Activated T-helper 9 cell treated with anti-CD3 and anti-CD28 coated beads, Interleukin-2, amount 50 U/mL, for 16 hours (primary cell): ENCODE measurements around the gene ZMYND11.

Experiments
- DNase-seq: peaks from one replicate; pipeline ENCODE4 v3.0.0-alpha.2; 2020; ENCODE audit warnings: low read depth

ZMYND11 gene

DNA sequence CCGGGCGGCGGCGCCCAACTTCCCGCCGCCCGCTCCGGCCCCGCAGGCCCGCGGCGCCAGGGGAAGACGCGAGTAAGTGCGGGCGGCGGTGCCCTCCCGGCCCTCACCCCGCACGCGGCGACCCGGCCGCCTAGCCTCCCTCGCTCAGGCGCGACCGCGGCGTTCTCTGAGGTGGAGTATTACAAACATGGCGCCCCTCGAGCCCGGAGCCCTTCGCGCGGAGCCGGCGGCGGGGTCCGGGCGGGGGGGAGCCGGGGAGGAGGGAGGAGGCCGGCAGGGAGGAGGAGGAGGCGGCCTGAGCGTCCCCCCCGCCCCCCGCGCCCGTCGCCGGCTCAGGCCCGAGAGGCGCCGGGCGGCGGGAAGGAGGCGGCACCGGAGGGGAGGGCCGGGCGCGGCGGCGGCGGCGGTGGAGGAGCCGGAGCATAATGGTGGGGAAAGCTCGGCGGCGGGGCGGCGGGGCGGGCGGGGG, at the start of gene ZMYND11:
ZMYND11 (plus strand) TSS at position 324 of the 469 bp plus-strand sequence. CDS start 44,558 bp downstream, outside the sequence.
- peak; percentile 57 for DNase-seq

DNA sequence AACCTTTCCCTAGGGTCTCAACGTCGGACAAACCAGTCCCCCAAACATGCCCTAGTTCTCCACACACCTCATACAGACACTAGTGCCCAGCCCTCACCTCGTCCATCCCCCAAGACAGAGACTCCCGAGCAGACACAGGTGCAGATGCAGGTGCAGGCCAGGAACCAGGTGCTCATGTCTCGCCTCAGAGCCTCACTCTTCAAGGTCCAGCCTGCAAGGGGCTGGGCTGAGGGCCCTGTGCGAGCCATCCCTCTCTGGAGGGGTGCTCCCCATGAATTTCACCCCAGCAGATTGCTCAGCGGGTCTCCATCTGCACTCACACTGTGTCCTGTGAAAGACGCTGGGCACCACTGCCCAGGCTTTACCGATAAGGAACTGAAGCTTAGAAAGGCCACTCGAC, 49.2 kb upstream of the ZMYND11 start:
- DNase-seq: no peak

DNA sequence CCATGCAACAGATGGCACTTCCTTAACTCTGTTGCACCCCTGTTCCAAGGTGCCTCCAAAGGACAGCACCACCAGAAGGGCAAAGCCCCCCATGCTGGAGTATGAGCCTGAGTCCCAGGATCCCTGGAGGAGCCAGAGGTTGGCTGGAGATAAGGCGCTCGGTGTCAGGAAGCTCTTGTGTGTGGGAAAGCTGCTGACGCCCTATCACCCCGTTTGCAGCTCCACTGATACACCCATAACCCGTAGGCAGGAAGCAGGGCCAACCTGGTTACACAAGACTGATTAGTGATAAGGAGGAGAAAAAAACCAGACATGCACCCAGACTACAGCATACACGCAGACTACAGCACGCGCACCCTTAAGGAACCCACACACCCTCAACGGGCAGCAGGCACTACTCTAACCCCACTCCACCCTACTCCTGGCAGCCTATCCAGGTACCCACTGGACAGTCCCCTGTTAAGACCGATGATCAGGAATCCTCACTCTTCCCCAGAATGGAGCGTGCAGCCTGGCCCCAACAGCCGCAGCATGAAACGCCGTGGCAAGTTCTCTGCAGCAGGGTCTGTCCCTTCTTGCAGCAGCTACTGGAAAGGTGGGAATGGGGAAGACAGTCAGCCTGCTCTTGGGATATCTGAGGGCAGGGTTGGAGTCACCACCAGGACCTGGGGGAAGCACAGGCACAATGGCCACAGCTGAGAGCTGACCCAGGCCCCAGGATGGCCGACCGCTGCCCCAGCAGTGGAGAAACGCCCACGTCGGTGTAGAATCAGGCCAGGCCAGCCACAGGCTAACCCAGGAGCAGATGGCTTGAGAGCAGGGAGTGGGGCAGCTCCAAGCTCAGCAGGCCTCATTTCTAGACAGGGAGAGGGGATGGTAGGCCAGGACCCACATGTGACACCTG, 47.8 kb upstream of the ZMYND11 start:
- DNase-seq: no peak

DNA sequence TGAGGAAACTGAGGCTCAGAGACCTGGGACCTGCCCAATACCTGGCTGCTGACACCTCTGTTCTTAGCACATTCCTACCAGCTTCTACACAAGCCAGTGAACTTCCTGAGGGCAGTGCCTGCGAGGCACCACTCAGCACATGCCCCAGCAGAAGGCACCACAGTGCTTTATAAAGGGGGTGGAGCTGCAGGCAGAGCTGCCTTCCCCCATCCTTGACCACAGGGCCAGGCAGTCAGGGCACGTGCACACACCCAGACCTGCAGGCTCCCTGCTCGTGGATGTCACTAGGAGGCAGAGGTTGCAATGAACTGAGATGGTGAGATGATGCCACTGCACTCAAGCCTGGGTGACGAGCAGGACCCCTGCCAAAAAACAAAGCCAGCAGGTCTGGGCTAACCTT, 47.0 kb upstream of the ZMYND11 start:
- DNase-seq: no peak

DNA sequence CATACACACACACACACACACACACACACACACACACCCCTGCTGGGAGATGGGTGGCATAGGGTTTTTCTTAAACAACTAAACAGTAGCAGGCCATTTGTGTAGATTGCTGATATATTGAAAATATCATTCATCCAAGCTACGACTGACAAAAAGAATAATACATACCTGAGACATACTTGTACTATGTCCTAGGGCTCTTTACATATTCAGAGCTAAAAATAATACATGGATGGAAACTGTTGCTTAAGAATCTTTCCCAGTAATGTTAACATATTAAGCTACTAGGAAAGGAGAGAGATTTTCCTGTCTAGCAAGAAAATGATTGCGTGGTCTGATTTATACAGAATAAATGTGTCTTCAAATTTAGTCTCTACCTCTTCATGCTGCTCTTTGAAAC, 46.0 kb upstream of the ZMYND11 start:
- DNase-seq: no peak

DNA sequence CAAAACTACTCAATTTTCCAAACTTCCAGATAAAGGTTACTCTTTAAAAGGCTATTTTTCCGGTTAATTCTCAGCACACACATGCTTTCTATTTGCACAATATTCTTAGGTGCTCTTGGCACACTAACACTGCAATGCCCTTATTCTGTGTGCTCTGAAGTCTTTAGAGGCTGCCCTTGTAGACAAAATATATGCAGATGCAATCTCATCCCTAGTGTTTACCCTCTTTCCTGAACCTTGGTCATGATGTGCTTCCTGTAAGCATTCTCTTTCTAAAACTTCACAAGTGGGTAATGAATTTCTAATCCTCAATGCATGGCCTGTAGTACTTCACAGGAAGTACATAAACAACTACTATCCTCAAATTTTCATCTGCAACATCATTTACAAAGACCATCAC, 45.1 kb upstream of the ZMYND11 start:
- DNase-seq: no peak

DNA sequence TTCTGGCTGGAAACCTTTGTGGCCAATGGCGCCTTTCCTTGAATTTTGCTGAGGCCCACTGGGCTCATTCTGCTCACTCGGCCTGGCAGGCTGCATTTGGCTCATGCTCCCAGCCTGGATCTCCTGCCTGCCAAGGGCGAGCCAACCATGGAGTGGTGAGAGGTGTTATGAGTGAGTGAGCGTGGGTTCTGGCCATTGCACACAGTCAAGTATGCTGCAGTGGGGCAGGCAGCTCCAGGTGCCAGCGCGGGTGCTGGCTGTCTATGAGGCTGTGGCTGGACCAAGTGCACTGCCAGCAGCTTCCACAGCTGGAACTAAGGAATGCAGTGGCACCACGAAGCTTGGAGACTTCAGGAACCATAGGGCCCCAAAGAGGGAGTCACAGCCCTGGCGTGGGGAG, 43.9 kb upstream of the ZMYND11 start:
- no peak for DNase-seq

DNA sequence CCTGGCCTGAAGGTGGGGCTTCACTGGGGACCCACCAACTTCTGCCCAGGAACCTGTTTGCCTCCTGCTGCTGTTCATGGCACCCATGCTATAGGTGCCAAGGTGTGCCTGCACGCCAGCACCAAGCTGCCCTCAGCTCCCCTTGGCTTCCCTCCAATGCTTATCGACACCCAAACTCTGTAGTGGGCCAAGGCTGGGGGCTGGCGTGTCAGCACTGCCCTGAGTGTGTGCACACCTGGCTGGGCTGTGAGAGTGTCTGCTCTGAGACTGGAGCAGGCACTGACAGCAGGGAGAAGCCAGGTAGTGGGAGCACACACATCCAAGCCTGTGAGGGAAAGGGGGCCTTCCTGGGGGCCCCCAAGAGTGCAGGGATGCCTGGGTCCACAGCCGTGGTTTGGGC, 43.1 kb upstream of the ZMYND11 start:
- DNase-seq: no peak

DNA sequence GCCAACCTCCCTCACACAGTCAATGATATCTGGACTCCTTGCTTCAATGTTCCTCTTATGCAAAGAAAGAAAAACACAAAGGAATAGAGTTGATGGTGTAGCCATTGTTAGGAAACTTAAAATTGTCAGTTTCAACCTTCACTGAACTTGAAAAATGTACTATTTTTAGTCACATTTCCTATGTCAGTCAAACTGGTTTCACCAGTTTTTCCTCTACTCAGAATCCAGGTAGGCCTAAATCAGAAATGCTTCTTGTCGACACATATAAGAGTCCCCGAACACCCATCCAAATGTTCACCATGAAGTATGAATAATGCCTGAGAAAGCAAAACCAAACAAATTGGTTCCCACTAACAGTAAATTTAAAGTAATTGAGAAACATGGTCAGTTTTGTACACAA, 42.4 kb upstream of the ZMYND11 start:
- DNase-seq: no peak

DNA sequence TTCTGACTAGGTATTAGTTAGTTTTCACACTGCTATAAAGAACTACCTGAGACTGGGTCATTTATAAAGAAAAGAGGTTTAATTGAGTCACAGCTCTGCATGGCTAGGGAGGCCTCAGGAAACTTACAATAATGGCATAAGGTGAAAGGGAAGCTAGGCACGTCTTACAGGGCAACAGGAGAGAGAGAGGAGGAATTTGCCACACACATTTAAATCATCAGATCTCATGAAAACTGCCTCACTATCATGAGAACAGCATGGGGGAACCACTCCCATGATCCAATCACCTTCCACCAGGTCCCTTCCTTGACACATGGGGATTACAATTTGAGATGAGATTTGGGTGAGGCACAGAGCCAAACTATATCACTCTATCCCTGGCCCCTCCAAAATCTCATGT, 40.6 kb upstream of the ZMYND11 start:
- DNase-seq: no peak

DNA sequence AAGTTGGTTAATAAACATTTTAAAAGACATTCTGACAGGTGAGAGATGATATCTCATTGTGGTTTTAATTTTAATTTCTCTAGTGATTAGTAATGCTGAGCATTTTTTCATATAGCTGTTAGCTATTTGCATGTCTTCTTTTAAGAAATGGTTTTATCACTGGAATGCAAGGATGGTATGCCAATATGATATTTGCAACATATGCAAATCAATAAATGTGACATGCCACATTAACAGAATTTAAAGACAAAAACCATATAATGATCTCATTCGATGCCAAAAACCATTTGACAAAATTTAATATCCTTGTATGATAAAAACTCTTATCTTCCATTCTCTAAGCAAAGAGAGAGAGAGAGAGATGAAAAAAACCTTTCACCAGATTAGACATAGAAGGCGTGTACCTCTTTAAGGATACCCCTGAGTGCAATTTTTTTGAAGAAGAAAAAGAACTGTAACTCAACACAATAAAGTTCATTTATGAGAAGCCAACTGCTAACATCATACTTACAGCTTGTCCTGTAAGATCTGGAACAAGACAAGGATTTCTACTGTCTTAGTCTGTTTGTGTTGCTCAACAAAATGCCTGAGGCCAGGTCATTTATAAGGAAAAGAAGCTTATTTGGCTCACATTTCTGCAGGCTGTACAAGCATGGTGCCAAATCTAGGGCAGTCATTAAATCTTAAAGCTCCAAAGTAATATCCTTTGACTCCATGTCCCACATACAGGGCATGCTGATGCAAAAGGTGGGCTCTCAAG, 39.7 kb upstream of the ZMYND11 start:
- DNase-seq: no peak

DNA sequence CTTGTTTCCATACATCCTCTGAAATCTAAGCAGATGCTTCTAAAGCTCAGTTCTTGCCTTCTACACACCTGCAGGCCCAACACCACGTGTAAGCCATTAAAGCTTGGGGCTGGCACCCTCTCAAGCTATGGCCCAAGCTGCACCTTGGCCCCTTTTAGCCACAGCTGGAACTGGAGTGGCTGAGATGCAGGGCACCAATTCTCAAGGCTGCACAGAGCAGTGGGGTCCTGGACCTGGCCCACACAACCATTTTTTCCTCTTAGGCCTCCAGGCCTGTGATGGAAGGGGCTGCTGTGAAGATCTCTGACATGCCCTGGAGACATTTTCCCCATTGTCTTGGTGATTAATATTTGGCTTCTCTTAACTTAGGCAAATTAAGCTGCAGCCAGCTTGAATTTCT, 38.8 kb upstream of the ZMYND11 start:
- DNase-seq: no peak

DNA sequence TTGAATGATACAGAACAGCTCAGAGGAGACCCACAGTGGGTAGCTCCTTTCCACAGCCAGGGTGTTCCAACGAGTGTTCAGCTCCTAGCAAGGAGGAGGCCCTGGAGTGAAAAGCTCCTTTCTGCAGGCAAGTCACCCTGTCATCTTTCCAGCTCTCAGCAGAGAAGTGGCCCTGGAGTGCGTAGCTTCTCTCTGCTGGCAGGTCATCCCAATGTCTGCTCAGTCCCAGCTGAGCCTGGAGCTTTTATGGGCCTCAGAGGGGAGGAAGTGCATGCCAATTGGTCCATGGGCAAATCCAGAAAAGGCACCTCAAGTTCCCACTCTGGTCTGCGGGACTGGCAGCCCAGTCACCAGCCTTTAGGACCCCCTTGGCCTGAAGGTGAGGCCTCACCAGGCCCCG, 30.8 kb upstream of the ZMYND11 start:
- DNase-seq: no peak

DNA sequence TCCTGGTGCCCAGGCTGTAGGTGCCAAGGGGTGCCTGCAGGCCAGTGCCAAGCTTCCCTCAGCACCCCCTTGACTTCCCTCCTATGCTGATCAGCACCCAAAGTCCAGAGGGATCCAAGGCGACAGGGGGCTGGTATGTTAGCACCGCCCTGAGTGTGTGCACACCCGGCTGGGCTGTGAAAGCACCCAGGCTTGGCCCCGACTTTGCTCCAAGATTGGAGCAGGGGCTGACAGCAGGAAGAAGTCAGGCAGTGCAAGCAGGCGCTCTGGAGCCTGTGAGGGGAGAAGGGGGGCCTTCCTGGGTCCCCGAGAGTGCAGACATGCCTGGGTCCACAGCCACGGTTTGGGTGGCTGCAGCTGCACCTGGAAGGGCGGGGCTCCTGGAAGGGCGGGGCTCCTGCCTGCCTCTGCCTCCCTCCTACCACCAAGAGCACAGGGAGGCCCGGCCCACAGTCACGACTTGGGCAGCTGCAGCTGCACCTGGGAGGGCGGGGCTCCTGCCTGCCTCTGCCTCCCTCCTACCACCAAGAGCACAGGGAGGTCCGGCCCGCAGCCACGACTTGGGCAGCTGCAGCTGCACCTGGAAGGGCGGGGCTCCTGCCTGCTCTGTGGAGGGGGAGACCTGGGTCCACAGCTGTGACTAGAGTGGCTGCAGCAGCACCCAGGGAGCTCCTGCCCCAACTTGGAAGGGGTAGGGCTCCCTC, 30.2 kb upstream of the ZMYND11 start:
- DNase-seq: no peak

DNA sequence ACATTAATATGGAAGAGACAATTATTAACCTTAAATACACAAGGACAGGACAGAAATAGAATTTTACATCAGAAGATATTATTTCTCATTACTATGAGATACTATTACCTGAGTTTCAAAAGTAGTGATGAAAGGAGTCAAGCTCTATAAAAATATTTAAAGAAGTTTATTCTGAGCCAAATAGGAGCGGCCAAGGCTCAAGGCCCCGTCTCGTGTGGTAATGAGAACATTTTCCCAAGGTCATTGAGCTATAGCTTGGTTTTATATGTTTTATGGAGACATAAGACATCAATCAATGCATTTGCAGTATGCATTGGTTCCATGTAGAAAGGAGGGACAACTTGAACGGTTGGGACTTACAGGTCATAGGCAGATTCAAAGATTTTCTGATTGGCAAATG, 29.4 kb upstream of the ZMYND11 start:
- DNase-seq: no peak

DNA sequence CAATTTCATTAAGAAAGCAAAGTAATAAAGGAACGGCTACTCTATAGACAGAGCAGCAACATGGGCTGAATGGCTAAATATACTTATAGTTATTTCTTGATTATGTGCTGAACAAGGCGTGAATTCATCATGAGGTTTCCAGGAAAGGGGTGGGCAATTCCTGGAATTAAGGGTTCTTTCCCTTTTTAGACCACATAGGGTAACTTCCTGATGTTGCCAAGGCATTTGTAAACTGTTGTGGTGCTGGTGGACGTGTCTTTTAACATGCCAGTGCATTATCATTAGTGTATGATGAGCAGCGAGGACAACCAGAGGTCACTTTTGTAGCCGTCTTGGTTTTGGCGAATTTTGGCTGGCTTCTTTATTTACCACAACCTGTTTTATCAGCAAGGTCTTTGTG, 28.5 kb upstream of the ZMYND11 start:
- DNase-seq: no peak

DNA sequence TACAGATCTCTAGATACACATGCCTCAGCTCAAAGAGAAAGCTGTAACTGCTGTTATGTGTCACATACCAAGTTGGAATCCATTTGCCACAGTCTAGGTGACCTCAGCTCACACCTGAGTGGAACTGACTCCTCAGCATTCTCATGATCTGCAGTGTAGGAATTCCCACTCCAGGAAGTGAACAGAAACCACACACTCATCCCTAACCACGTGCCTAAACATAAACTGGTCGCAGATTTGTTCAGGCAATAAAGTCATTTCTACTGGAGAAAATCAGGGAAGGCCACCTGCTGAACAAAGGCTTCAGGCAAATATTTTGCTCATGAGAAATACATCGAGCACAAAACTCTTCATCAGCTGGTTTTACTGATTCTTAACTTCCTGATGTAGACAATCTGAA, 23.0 kb upstream of the ZMYND11 start:
- DNase-seq: no peak

DNA sequence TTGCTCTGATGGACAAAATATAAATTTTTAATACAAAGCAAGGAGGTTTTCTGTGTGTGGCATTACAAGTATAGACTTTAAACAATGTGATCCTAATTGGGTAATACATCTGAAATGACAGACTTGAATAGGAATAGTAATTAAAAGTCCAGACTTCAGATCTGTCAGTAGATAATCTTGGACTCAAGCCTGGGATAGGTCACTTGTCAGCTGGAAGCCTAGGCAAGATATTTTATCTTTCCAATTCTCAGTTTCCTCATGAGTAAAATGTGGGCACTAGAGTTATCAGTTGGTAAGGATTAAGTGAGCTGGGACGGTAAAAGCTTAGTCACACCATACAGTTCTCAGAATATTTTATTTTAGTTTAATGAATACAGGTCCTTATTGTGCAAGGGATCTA, 10.4 kb upstream of the ZMYND11 start:
- no peak for DNase-seq

DNA sequence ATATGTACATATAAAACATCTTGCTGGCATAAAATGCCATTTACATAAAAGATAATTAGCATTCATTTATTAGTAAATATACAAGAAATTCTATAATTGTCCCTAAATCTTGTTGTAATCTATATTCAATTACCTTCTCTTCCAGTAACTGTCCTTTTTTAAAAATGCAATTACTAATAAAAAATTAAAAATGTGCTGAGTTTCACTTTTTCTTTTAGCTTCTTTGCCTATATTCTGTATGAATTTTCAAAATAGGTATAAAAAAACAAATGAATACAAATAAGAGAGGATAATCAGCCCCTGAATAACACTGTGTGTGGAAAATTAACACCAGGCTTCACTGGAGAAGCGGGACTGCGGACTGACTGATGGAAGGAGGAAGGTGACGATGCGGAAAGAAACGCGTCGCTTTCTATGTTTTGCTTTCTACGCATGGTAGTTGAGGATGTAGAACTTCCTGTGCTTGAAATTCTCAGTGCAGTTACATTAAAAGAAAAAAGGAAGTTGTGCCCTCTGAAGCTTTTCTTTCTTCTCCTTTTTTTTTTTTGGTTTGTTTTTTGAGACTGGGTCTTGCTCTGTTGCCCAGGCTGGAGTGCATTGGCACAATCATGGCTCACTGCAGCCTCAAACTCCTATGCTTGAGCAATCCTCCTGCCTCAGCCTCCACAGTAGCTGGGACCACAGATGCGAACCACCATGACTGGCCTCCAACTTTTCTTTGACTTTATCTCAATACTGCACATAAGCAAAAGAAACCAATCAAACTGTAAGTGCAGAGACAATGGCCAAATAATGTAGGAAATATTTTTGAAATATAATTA, 7.4 kb upstream of the ZMYND11 start:
- no peak for DNase-seq

DNA sequence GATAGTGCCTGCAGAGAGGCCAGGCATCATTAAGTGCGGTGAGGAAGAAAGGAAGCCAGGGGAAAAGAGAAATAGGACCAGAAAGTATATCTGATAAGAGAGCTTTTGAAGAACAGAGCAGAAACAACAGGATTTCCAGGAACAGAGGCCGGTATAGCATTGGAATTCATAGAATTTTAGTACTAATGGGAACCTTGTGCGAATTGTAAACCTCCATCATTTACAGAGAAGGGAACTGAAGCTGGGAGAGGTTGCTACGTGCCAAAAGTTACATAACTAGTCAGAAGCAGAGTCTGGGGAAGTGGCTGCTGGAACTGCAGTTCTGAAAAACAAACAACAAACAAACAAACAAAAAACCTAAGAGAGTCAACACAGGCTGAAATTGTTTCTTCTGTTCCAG, 5.4 kb upstream of the ZMYND11 start:
- no peak for DNase-seq

DNA sequence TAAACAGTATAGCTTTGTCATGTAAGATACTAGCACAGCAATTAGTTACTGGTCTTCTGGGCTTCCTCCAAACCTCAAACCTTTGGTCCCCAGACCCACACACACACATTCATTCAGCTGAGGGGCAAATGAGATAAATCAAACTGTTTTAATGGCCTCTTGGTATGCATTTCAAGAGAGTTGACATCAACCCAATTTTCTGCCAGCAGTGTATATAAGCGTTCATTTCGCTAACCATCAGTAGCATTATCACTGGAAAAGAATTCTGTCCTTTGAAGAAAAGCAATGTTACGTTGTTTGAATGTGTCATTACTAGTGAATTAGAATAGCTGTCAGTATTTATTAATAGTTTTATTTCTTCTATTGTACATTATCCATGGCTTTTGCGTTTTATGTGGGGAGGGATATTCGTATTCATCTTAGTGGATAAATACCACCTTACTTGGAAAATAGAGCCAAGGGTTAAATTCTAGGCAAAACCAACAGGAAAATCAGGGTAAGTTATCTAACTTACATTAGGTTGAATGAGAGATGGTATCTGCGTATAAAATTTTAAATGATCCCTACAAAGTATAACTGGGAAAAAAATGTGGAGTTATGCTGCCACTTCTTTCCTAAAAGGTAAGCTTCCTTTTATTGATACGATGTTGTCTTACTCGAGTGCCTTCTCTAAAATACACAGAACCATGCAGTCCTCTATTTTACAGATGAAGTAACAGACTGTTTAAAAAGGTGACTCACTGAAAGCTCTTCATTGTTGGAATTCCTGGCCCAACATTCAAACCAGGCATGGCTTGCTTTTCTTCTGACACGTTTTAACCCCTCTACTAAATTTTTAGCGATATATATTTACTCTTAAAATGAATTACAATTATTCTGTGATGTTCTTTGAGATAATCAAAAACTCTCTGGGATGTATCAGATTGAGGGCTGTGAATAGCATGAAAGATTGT, 2.0 kb upstream of the ZMYND11 start:
- no peak for DNase-seq
